PFSK-1 (cell line): ENCODE results near the gene KCNK17.

Experiments used
- FOXP2 ChIP-seq: optimal IDR thresholded peaks from 2 replicates; pipeline ENCODE3; 2011; ENCODE audit warnings: borderline replicate concordance, control low read depth, inconsistent platforms; ENCODE audit not compliant: insufficient read depth; ENCODE audit errors: extremely low read length, extremely low read depth
- POLR2AphosphoS5 ChIP-seq: IDR thresholded peaks from 2 replicates; pipeline ENCODE4 v1.6.1; 2012; ENCODE audit warnings: low read depth, mild to moderate bottlenecking, control low read depth, low read length, moderate library complexity
- SIN3A ChIP-seq: IDR thresholded peaks from 2 replicates; pipeline ENCODE4 v1.6.1; 2012; ENCODE audit warnings: mild to moderate bottlenecking, low read length, moderate library complexity, borderline replicate concordance; ENCODE audit not compliant: insufficient read depth
- TAF1 ChIP-seq: IDR thresholded peaks from 2 replicates; pipeline ENCODE4 v1.6.1; 2012; ENCODE audit warnings: low read length, control low read depth, borderline replicate concordance; ENCODE audit not compliant: insufficient read depth
- TF ChIP-seq, protein P1 (sequence below), 2 experiments: IDR thresholded peaks; 2 replicates each; pipeline versions ENCODE4 v1.6.1 to v1.8.0; 2011 to 2012; ENCODE audit warnings: low read depth in 2 of 2, low read length in 2 of 2, control low read depth in 1 of 2, inconsistent platforms in 1 of 2, mild to moderate bottlenecking in 1 of 2, moderate library complexity in 1 of 2; ENCODE audit not compliant: insufficient read depth in 1 of 2

KCNK17 gene

DNA sequence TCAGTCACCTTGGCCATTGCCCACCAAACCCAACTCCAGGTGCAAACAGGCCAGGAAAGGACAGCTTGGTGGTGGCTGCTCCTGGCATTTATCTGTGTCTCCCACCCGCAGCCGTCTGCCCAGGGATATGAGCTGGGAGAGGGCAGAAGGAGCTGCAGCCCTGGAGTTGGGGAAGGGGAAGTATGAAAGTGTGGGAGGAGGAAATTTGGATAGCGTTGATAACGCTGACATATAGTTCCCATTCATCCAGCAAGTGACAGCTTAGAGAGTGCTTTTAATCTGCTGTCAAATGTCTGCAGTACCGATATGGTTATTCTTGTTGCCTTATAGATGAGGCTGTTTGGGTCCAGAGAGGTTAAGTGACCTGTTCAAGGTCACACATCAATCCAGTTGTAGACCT is 7.5 kb upstream of the KCNK17 start:
- TF ChIP-seq TAF1, result no peak
- no peak for TF ChIP-seq FOXP2
- no peak for TF ChIP-seq SIN3A

DNA sequence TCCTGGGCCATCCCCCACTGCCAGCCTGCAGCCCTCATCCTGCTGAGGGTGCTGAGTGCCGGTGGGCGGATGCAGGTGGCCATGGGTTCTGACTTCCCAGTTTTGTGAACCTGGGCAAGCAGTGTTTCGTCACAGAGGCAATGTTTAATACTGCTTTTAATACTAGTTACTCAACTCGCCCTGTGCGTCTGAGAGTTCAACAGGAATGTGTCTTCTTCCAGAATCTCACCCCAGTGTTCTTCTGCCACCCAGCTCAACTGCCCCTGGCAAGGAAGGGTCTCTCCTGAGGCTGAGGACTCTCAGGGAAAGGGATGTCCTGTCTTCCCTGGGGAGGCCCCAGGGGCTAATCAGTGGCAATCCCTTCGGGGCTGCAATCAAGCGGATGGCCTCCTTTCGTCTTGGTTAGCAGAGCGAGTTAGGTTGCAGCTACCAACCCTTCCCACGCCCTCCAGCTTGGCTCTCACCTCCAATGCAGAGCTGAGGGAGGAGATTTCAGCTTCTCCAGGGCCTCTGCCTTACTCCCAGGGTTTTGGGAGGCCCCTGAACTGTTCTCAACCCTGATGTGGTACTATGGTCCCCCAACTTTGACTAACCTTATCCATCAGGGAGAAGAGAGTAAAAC is 6.3 kb upstream of the KCNK17 start:
- TF ChIP-seq POLR2AphosphoS5 (no peak), TAF1 (no peak), FOXP2 (no peak), SIN3A (no peak)
- TF ChIP-seq, protein P1, sequence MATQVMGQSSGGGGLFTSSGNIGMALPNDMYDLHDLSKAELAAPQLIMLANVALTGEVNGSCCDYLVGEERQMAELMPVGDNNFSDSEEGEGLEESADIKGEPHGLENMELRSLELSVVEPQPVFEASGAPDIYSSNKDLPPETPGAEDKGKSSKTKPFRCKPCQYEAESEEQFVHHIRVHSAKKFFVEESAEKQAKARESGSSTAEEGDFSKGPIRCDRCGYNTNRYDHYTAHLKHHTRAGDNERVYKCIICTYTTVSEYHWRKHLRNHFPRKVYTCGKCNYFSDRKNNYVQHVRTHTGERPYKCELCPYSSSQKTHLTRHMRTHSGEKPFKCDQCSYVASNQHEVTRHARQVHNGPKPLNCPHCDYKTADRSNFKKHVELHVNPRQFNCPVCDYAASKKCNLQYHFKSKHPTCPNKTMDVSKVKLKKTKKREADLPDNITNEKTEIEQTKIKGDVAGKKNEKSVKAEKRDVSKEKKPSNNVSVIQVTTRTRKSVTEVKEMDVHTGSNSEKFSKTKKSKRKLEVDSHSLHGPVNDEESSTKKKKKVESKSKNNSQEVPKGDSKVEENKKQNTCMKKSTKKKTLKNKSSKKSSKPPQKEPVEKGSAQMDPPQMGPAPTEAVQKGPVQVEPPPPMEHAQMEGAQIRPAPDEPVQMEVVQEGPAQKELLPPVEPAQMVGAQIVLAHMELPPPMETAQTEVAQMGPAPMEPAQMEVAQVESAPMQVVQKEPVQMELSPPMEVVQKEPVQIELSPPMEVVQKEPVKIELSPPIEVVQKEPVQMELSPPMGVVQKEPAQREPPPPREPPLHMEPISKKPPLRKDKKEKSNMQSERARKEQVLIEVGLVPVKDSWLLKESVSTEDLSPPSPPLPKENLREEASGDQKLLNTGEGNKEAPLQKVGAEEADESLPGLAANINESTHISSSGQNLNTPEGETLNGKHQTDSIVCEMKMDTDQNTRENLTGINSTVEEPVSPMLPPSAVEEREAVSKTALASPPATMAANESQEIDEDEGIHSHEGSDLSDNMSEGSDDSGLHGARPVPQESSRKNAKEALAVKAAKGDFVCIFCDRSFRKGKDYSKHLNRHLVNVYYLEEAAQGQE (IDR thresholded peaks at IDR 0.05; ENCODE audit: insufficient read depth in 1 of 2, low read depth in 2 of 2, low read length in 2 of 2), result no peak

DNA sequence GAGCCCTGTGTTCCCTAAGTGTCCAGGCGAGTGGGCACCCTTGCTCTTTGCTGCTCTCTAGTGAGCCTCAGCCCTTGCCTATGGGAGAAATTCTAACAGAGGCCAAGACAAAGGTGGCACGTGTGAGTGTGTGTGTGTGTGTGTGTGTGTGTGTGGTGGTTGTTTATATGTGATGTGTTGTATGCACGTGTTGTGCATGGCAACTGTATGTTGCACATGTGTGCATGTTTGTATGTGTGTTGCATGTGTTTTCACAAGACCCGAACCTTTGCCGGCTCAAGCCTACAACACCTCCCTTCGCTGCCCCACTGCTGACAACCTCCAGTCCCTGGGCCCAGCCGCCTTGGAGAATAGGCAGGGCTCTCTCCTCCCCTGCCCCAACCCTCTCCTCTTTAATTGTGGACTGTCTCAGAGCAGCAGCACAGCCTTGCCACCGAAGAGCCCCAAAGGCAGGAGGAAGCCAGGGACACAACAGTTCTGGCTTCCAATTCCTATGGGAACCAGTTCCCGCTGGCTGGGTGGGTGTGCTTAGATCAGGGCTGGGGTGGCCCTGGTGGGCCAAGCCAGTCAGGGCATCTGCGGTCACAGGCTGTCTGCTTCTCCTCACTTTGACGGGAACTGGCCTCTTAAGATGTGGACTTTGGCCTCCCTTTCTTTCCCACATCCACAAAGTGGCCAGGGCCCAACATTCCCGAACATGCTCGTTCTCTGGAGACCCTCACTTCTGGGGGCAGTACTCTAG is 5.6 kb upstream of the KCNK17 start:
- TF ChIP-seq POLR2AphosphoS5 (no peak), TAF1 (no peak), FOXP2 (no peak), SIN3A (no peak)
- TF ChIP-seq, protein P1 (IDR thresholded peaks at IDR 0.05; ENCODE audit: insufficient read depth in 1 of 2, low read depth in 2 of 2, low read length in 2 of 2), result no peak

DNA sequence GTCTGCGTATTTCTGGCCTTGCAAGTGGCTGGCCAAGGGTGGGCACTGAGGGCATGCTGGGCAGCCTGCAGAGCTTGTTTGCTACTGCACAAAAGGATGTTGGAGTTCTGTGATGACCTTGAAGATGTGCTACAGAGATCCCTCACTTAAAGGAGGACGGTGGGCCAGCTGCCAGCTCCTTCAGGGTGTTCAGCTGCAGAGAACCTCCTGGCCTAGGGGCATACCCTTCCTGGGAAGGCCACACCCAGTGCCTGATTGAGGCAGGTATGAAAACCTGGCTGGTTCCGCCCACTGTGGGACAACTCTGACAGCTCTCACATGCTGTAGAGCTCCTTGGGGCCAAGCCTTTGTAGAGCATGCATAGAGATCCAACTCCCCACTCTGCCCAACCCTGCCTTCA is 3.0 kb upstream of the KCNK17 start:
- TF ChIP-seq FOXP2 (no peak), SIN3A (no peak), POLR2AphosphoS5 (no peak), TAF1 (no peak)
- TF ChIP-seq, protein P1 (IDR thresholded peaks at IDR 0.05; ENCODE audit: insufficient read depth in 1 of 2, low read depth in 2 of 2, low read length in 2 of 2), result no peak

DNA sequence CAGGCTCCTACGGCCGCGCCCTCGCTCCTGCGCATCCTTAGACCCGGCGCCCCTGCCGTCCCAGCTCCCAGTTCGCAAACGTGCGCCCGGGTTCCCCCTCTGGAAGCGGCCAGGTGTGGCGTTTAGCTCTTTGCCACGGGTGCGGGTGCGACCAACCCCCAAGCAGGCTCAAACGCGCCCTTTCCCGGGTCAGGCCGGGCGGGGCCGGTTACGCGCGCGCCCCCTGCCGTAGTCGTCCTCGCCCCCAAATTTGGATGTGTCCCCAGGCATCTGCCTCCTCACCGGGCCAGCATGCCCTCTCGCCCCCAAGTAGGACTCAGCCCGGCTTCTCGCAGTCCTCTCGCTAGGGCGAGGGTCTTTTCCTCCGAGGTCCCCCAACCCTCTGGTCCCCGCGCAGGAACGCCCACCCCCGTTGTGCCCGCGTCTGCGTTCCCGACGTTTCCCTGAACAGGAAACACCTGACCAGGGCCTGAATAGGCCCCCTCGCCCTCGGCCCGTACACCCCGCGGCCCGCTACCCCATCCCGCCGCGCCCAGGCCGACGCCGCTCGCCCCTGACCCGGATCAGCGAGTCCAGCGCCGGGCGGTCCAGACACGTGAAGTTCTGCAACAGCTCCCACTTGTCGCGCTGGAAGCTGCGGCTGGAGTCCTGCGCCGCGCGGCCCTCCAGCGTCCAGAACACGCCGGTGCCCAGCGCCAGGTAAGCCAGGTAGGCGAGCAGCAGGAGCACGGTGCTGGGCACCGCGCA is 520 bp downstream of the KCNK17 start:
- TF ChIP-seq, protein P1 (IDR thresholded peaks at IDR 0.05; ENCODE audit: insufficient read depth in 1 of 2, low read depth in 2 of 2, low read length in 2 of 2), result no peak
- TF ChIP-seq FOXP2, result no peak
- no peak for TF ChIP-seq SIN3A
- no peak for TF ChIP-seq TAF1
- TF ChIP-seq POLR2AphosphoS5, result no peak
